A673 (cell line): ENCODE measurements around the gene TMEM186. TPM values are rescaled to one million over a fixed set of nuclear protein-coding genes. Genes with fewer than 3 reads are reported as not detected.

ENCODE experiments used
- BruUV-seq: library from RNA; stranded (reverse); fragments of 400-500 nt; replicated peaks from 2 replicates; lab custom pipeline; 2021; lab: Mats Ljungman, UMichigan
- CTCF ChIA-PET: fragments of 300-600 bp; sonication (Branson Sonifier 250); formaldehyde crosslinking; loops from one replicate; lab custom pipeline; 2022; ENCODE audit warnings: antibody characterized with exemption; lab: Charles Lee
- POLR2A ChIA-PET: fragments of 300-600 bp; sonication (Branson Sonifier 250); formaldehyde crosslinking; loops from one replicate; lab custom pipeline; 2022; ENCODE audit warnings: antibody characterized with exemption; ENCODE audit not compliant: low non-redundant PET; lab: Charles Lee
- DNase-seq: peaks from one replicate; pipeline ENCODE4 v3.0.0-alpha.2; 2015; ENCODE audit warnings: low spot score
- H3K27ac ChIP-seq: fragments of 200-600 bp; sonication (generic); 2 replicates; pipeline ENCODE4 v1.5.1; 2016; ENCODE audit warnings: mixed run types, low read depth, mild to moderate bottlenecking, mixed read lengths, antibody characterized with exemption, low read length; ENCODE audit not compliant: poor library complexity, severe bottlenecking
- H3K27me3 ChIP-seq: fragments of 200-600 bp; sonication (generic); replicated peaks from 2 replicates; pipeline ENCODE4 v1.6.1; 2017; ENCODE audit warnings: mixed run types, low read depth, mild to moderate bottlenecking, mixed read lengths, antibody characterized with exemption, low read length; ENCODE audit not compliant: insufficient read depth, poor library complexity
- H3K36me3 ChIP-seq: fragments of 200-600 bp; sonication (generic); 2 replicates; pipeline ENCODE4 v1.6.1; 2016; ENCODE audit warnings: mixed run types, mild to moderate bottlenecking, mixed read lengths, antibody characterized with exemption, low read length; ENCODE audit not compliant: insufficient read depth, poor library complexity, severe bottlenecking
- H3K4me1 ChIP-seq: fragments of 200-600 bp; sonication (generic); 2 replicates; pipeline ENCODE4 v1.6.1; 2017; ENCODE audit warnings: mixed run types, mild to moderate bottlenecking, mixed read lengths, antibody characterized with exemption, low read length; ENCODE audit not compliant: insufficient read depth, poor library complexity, severe bottlenecking
- H3K4me3 ChIP-seq: fragments of 200-600 bp; sonication (generic); 2 replicates; pipeline ENCODE4 v1.5.1; 2016; ENCODE audit warnings: low read depth, mixed run types, mild to moderate bottlenecking, mixed read lengths, low read length; ENCODE audit not compliant: poor library complexity, severe bottlenecking
- H3K9me3 ChIP-seq: fragments of 200-600 bp; sonication (generic); 2 replicates; pipeline ENCODE4 v1.6.1; 2016; ENCODE audit warnings: mixed run types, low read depth, mild to moderate bottlenecking, mixed read lengths, antibody characterized with exemption, low read length; ENCODE audit not compliant: poor library complexity, severe bottlenecking
- EZH2 ChIP-seq: fragments of 200-600 bp; sonication (generic); IDR thresholded peaks from 2 replicates; pipeline ENCODE4 v1.6.1; 2017; ENCODE audit warnings: borderline replicate concordance, low read depth, mild to moderate bottlenecking, mixed read lengths, antibody characterized with exemption, low read length; ENCODE audit not compliant: poor library complexity, severe bottlenecking
- intact Hi-C: fragments of 100-400 bp; cut with micrococcal nuclease; formaldehyde crosslinking; loops from one replicate; pipeline ENCODE4 v1.10.0; 2022; ENCODE audit not compliant: unreplicated experiment
- total RNA-seq: library from RNA; stranded (reverse); gene quantifications from 2 replicates; pipeline ENCODE4 v1.2.3, GENCODE V29; 2021
- TF ChIP-seq, protein P1 (sequence below): fragments of 300-800, 200-600 bp; sonication (generic); conservative IDR thresholded peaks from 2 replicates; pipeline ENCODE4 v1.5.1; 2017; ENCODE audit warnings: low read depth, mild to moderate bottlenecking, antibody characterized with exemption, low read length, moderate library complexity, mixed read lengths

The TMEM186 gene
- total RNA-seq, 1 experiment from 2014 or later = 13.5 TPM

DNA sequence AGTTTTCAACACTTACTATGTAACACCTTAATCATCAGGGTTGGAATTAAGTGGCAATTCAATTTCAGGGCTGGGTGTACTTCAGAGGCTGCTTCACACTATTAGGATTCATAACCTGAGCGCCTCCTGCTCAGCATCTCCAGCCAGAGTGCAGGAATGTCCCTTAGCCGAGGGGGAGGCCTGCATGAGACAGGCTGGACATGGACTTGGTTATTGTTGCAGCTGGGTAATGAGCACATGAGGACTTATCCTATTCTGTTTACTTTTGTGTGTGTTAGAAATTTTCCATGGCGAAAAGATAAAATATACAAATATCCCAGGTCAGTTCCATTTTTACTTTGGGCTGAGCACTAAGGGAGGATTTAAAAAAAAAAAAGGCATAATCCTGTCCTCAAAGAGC lies 10.6 kb upstream of the TMEM186 start:
- Histone ChIP-seq H3K27me3 (no peaks in the 10 kb centered on the region), H3K36me3 (peaks cover 91% of the 10 kb centered on the region), H3K4me1 (no peaks in the 10 kb centered on the region), H3K4me3 (no peak overlapping the region), H3K9me3 (no peaks in the 10 kb centered on the region), H3K27ac (no peak overlapping the region)
- no peak for DNase-seq
- POLR2A ChIA-PET = no interaction called here
- intact Hi-C loops = no loop called here
- TF ChIP-seq, protein P1, sequence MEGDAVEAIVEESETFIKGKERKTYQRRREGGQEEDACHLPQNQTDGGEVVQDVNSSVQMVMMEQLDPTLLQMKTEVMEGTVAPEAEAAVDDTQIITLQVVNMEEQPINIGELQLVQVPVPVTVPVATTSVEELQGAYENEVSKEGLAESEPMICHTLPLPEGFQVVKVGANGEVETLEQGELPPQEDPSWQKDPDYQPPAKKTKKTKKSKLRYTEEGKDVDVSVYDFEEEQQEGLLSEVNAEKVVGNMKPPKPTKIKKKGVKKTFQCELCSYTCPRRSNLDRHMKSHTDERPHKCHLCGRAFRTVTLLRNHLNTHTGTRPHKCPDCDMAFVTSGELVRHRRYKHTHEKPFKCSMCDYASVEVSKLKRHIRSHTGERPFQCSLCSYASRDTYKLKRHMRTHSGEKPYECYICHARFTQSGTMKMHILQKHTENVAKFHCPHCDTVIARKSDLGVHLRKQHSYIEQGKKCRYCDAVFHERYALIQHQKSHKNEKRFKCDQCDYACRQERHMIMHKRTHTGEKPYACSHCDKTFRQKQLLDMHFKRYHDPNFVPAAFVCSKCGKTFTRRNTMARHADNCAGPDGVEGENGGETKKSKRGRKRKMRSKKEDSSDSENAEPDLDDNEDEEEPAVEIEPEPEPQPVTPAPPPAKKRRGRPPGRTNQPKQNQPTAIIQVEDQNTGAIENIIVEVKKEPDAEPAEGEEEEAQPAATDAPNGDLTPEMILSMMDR = no peak
- TF ChIP-seq EZH2 = no peak
- CTCF ChIA-PET = no interaction called here
- BruUV-seq = no TSS peak

DNA sequence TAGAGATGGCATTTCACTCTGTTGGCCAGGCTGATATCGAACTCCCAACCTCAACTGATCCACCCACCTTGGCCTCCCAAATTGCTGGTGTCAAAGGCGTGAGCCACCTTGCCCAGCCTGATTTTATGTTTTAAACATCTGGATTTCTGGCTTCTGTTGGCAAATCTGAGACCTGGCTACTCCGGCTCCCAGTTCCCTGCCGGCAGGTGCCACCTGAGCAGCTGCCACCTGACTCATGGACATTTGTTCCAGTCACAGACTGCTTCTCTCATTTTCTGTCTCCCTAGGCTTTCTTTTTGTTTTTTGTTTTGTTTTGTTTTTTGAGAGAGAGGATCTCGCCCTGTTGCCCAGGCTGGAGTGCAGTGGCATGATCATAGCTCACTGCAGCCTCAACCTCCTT lies 9.8 kb upstream of the TMEM186 start:
- Histone ChIP-seq H3K4me3 (no peak overlapping the region), H3K27me3 (no peaks in the 10 kb centered on the region), H3K27ac (no peak overlapping the region), H3K4me1 (no peaks in the 10 kb centered on the region), H3K36me3 (peaks cover 91% of the 10 kb centered on the region), H3K9me3 (no peaks in the 10 kb centered on the region)
- intact Hi-C loops = no loop called here
- ChIA-PET POLR2A (no interaction called here), CTCF (no interaction called here)
- TF ChIP-seq, protein P1 = no peak
- no peak for TF ChIP-seq EZH2
- no peak for DNase-seq
- no TSS peak for BruUV-seq

DNA sequence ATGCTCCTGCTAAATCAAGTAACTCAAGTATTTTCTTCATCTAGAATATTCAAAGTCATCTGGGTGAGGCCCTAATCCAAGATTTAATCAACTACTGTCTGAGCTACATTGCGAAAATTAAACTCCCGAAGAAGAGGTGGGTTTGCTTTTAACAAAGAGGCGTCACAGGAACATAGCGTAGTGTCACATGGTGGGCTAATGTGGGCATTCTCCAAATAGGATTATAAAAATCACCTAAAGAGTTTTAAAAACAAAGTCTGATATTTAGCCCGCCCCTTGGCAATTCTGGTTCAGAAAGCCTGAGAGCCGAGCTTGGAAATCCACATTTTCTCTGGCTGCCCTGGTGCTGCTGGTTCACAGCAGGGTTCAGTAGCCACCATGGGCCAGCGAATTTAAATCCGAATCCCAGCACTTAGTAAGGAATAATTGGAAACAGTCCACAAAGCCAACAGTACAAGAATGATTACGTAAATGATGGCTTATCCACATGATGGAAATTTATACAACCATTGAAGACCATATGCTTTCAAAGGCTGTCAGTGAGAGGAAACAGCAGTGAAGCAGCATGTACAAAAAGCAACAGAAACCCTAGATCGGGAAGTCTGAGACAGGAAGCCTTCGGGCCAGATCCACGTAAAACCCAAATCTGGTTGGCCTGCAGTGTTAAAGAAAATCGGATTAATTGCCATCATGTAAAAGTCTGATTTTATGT lies 9.0 kb upstream of the TMEM186 start:
- Histone ChIP-seq H3K4me3 (no peak overlapping the region), H3K4me1 (no peaks in the 10 kb centered on the region), H3K27me3 (no peaks in the 10 kb centered on the region), H3K27ac (peak overlapping the region; percentile 24), H3K9me3 (no peaks in the 10 kb centered on the region), H3K36me3 (peaks cover 90% of the 10 kb centered on the region)
- intact Hi-C loops = no loop called here
- CTCF ChIA-PET = no interaction called here
- BruUV-seq = no TSS peak
- TF ChIP-seq, protein P1 = no peak
- TF ChIP-seq EZH2 = no peak
- no peak for DNase-seq
- POLR2A ChIA-PET = no interaction called here
